Measurements from ENCODE around the gene CCDC33.
"Not testable (repeated sequence)": the region's sequence is repeated elsewhere in the genome, so short reads cannot be mapped to it uniquely, and the experiment has no call there.

The CCDC33 gene

GRCh38 chr15:74334127-74334526 is 98.0 kb downstream of the CCDC33 start:
- no peak for DNase-seq (ENCODE audit: low spot score)

DNA sequence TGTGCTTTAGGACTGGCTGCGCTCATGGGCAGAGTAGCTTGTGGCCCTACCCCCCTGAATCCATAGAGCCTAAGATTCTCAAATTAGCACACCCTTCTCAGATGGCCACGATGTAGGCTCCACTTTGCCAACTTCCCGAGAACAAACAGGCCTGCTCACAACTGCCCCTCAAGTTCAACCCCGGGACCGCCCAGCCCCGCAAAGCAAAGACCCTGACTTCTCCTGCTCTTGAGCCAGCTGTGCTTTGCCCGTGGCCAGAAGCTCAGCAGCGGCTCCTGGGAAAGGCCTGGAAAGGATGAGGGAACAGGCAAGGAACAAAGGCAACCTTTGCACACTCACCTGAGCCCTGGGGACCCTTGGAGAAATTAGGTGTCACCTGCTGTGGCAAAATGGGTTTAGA is 99.3 kb downstream of the CCDC33 start:
- no peak for DNase-seq (ENCODE audit: low spot score)

- no peak for DNase-seq (ENCODE audit: low spot score)
Measured at GRCh38 chr15:74336061-74337005, 100.2 kb downstream of the CCDC33 start.

DNA sequence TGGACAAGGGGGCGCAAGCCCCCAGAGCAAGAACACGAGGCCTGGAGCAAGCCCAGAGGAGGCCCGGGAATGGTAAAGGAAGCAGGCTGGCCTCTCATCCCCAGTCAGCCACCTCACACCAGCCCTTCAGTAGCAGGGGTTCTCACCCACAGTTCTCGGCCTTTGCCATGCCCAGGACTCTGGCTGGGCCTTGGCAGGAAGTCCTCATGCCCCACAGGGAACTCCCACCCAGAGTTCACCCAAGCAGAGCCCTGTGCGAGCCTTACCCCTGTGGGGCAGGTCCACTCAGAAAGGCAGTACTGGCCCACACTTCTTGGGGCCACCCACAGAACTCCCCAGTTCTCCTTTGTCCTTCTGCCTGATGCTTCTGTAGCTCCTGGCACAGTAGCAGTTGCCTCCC is 101.0 kb downstream of the CCDC33 start:
- no peak for DNase-seq (ENCODE audit: low spot score)

GRCh38 chr15:74337607-74338211 is 101.6 kb downstream of the CCDC33 start:
- DNase-seq (ENCODE audit: low spot score) = no peak

- DNase-seq (ENCODE audit: low spot score) = no peak
Measured at GRCh38 chr15:74338676-74339075, 102.5 kb downstream of the CCDC33 start.

DNA sequence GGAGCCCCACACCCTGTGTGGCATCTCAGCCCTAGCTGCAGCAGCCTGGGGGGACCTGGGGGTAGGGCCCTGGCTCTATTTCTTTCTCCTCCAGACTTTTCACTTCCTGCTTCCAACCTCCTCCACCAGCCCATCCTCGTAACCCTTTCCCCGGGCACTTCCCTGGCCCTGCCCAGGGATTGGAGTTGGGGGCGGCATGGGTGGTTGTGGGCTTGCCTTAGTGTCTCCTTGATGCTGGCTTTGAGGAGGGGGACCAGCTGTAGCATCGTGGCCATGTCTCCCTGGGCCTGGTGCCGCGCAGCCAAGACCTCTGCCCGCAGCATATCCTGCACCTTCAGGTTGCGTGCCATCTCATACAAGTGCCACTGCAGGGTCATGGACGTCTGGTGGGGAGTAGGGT is 103.2 kb downstream of the CCDC33 start:
- no peak for DNase-seq (ENCODE audit: low spot score)

GRCh38 chr15:74340150-74340549 is 104.0 kb downstream of the CCDC33 start:
- no peak for DNase-seq (ENCODE audit: low spot score)

DNA sequence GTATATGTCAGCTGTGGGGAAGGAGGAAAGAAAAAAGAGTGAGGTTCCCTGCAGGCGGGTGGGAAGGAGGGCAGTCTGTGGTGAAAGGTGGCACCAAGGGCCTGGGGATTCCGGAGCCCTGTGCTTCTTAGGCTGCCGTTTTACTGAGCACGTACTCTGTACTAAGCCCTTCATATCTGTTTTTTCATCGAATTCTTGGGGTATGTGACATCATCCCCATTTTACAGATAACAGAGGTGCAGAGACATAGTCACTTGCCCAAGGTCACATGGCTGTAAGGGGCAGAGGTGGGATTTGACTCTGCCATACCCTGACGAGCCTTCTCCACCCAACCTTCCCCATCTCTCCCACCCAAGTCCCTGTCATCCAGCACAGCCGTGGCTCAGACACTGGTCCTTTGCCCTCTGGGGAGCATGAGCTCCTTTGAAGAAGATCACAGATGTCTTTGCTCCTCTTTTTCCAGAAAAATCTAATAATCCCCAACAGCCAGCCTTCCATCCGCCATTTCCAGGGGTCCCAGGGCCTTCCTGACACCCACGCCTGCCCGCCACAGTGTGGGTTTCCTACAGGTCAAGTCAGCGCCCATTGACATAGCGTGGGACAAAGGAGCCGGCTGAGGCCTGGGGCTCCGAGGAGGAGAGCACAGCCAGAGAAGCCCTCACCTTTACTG is 107.1 kb downstream of the CCDC33 start:
- no peak for DNase-seq (ENCODE audit: low spot score)

- DNase-seq (ENCODE audit: low spot score) = no peak
Measured at GRCh38 chr15:74343797-74344127, 107.6 kb downstream of the CCDC33 start.

DNA sequence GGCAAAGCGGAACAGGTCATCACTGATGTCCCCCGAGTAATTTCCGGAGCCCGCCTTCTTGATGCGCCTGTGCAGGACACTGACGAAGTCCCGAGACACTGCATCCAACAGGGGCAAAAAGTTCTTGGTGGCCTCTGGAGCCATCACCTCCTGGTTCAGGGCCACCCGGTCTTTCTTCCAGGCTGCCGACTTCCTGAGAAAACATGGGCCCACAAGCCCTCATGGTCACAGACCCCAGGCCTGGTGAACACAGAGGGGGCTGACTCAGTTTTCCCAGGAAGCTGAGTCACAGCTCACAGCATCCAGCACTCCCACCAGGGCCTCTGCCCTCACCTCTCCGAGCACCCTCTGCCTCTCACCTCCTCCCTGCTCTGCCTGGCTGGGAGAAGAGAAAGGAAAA is 108.9 kb downstream of the CCDC33 start:
- DNase-seq (ENCODE audit: low spot score) = no peak

DNA sequence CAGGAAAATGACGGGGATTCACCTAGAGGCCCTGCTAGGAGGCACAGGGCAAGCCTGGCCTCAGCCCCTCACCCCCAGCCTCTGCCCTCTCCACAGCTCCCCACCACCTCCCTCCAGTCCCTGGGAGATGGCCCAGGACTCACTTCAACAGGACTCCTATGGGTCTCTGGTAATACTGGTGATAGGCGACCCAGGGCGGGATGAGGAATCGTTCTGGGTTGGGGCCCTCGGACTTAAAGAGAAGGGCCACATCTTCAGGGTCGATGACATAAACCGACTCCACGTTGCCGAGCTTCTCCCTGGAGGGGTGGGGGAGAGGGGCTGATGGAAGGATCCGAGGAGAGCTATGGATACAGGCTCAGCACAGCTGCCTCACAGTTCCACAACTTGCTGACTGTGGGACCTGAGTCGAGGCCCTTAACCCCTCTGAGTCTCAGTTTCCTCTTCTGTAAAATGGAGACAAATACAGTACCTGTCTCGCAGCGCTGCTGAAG is 111.7 kb downstream of the CCDC33 start:
- no peak for DNase-seq (ENCODE audit: low spot score)

GRCh38 chr15:74349241-74349778 is 113.2 kb downstream of the CCDC33 start:
- no peak for DNase-seq (ENCODE audit: low spot score)

- DNase-seq (ENCODE audit: low spot score) = no peak
Measured at GRCh38 chr15:74350295-74351275, 114.5 kb downstream of the CCDC33 start.

DNA sequence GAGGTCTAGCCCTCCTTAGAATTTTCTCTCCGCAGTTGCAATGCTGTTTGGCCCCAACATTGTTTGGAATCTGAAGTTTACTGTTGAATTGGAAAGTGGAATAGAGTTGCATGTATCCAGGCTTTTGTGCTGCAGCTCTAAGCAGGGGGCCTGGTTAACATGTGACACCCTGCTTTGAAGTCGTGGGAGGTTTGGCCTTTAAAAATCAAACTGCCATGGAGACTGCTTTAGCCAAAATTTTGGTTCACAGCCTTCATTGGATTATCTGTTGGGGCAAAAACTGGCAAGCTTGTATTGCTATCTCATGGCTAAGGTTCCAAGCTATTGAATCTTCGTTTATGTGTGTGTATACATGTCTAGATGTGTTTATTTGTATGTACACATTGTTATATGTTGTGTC is 115.5 kb downstream of the CCDC33 start:
- DNase-seq (ENCODE audit: low spot score) = no peak

DNA sequence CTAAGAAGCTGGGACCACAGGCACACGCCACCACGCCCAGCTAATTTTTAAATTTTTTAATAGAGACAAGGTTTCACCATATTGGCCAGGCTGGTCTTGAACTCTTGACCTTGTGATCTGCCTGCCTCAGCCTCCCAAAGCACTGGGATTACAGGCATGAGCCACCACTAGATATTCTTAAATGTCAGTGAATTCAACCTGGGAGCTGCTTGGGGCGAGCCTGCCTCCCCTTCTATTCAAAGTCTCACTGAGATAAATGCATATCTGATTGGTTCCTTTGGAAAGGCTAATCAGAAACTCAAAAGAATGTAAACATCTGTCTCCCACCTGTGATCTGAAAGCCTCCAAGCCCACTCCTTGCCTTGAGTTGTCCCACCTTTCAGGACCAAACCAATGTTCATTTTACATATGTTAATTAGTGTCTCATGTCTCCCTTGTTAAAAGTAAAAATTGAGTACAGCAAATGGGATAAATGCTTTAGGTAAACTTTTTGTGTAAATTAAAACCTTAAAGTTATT is 116.3 kb downstream of the CCDC33 start:
- DNase-seq (ENCODE audit: low spot score) = no peak

GRCh38 chr15:74353992-74354391 is 117.9 kb downstream of the CCDC33 start:
- not testable (repeated sequence) for DNase-seq (ENCODE audit: low spot score)

- DNase-seq (ENCODE audit: low spot score) = not testable (repeated sequence)
Measured at GRCh38 chr15:74356050-74356449, 119.9 kb downstream of the CCDC33 start.

DNA sequence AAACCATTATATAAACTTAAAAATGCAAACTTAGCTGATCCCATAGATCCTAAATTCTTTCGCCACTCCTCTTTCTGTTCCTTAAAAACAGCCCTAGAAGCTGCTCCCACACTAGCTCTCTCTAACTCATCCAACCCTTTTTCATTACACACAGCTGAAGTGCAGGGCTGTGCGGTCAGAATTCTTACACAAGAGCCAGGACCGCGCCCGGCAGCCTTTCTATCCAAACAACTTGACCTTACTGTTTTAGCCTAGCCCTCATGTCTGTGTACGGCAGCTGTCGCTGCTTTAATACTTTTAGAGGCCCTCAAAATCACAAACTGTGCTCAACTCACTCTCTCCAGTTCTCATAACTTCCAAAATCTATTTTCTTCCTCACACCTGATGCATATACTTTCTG is 121.4 kb downstream of the CCDC33 start:
- not testable (repeated sequence) for DNase-seq (ENCODE audit: low spot score)

- not testable (repeated sequence) for DNase-seq (ENCODE audit: low spot score)
Measured at GRCh38 chr15:74359376-74359775, 123.2 kb downstream of the CCDC33 start.

DNA sequence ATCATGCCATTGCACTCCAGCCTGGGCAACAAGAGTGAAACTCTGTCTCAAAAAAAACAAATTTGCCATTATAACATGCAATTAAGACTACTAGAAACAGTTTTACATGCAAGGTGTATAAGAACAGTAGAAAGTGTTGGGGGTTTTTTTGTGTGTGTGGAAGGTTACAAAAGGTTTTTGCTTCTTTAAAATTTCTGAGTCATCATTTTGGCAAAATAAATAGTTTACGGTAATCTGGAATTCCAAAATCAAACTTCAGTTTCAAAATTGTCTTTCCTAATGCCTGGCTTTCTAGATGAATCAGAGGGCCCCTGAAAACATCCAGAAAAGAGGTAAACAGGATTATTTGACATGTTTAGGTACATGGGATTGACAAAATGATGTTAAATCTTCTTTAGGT is 124.7 kb downstream of the CCDC33 start:
- DNase-seq (ENCODE audit: low spot score) = not testable (repeated sequence)

All from hematopoietic multipotent progenitor cell treated with erythropoietin and hydrocortisone succinate and interleukin-3 and kit ligand, for 15 days (in vitro differentiated cells).